HepG2 (cell line): Measurements from ENCODE around the gene ARL10. TPM values are rescaled to one million over a fixed set of nuclear protein-coding genes. Genes with fewer than 3 reads are reported as not detected.

Source experiments
- FOXP4 ChIP-seq: sonication (generic); formaldehyde crosslinking; IDR thresholded peaks from 2 replicates; pipeline ENCODE4 v1.4.0; 2020; ENCODE audit warnings: missing genetic modification reagents
- HNRNPUL1 ChIP-seq: fragments of 200-400 bp; formaldehyde crosslinking; IDR thresholded peaks from 2 replicates; pipeline ENCODE4 v1.6.1; 2017; ENCODE audit warnings: low read depth, mild to moderate bottlenecking, low read length, moderate library complexity
- ISL2 ChIP-seq: sonication (generic); formaldehyde crosslinking; IDR thresholded peaks from 2 replicates; pipeline ENCODE4 v1.5.0; 2020; ENCODE audit warnings: missing genetic modification reagents
- LRRFIP1 ChIP-seq: sonication (generic); formaldehyde crosslinking; conservative IDR thresholded peaks from 2 replicates; pipeline ENCODE4 v1.4.0; 2020; ENCODE audit warnings: missing genetic modification reagents
- ZBTB43 ChIP-seq: sonication (generic); formaldehyde crosslinking; conservative IDR thresholded peaks from 2 replicates; pipeline ENCODE4 v1.4.0; 2020; ENCODE audit warnings: missing genetic modification reagents
- ZFX ChIP-seq: sonication (generic); formaldehyde crosslinking; IDR thresholded peaks from 2 replicates; pipeline ENCODE4 v1.4.0; 2020; ENCODE audit warnings: mild to moderate bottlenecking, low read depth, missing genetic modification reagents, moderate library complexity
- ZNF383 ChIP-seq: sonication (generic); formaldehyde crosslinking; IDR thresholded peaks from 2 replicates; pipeline ENCODE4 v1.4.0; 2020; ENCODE audit warnings: missing genetic modification reagents, mild to moderate bottlenecking, borderline replicate concordance
- ZNF816 ChIP-seq: sonication (generic); formaldehyde crosslinking; IDR thresholded peaks from 2 replicates; pipeline ENCODE4 v1.8.0; 2022; ENCODE audit warnings: missing genetic modification reagents, mild to moderate bottlenecking, borderline replicate concordance
- polyA plus RNA-seq, 8 experiments: library from polyadenylated mRNA; depleted of rRNA in 3 of 8; stranded (reverse) in 7 of 8; unstranded in 1 of 8; fragments of >200 nt; fragmentation: Illumina TruSeq in 4 of 8; extraction: Trizol in 4 of 8; gene quantifications; 2 replicates each; pipeline versions ENCODE4 v1.2.1 to v1.2.3, GENCODE V29; 2011 to 2016; ENCODE audit warnings: low read depth in 4 of 8, missing spikeins in 1 of 8, mixed read lengths in 1 of 8; ENCODE audit not compliant: insufficient read depth in 1 of 8
- total RNA-seq, 5 experiments: library from RNA; depleted of rRNA; stranded (reverse); fragments of >200 nt; fragmentation: Illumina TruSeq; extraction: Trizol; gene quantifications; 2 replicates each; pipeline ENCODE4 v1.2.3, GENCODE V29; 2016; ENCODE audit warnings: low read depth in 1 of 5

ARL10 gene
- total and polyA plus RNA-seq, 2 of the 13 experiments (the other 11 are each of a cell fraction or from before 2014, with no cell fraction given): 0.18 to 0.50 TPM

- TF ChIP-seq FOXP4: 0 out of 2 replicates have a peak, but pooled peaks have one; percentile 25
- TF ChIP-seq ZNF383 (CRISPR knock-in tag): no peak
- no peak for TF ChIP-seq LRRFIP1 (CRISPR knock-in tag)
- TF ChIP-seq ZBTB43 (CRISPR knock-in tag): 0 out of 2 replicates have a peak, but pooled peaks have one; percentile 37
- no peak for TF ChIP-seq ZNF816 (CRISPR knock-in tag)
- TF ChIP-seq HNRNPUL1: no peak
- peak; percentile 50 for TF ChIP-seq ZFX
- TF ChIP-seq ISL2 (CRISPR knock-in tag): peak; percentile 14; the same call in 1 of the 2 replicates
Measured at GRCh38 chr5:176341325-176342157, 23.7 kb upstream of the ARL10 start (continued).
